Lung microvascular endothelial cell (primary cell): ENCODE measurements around the gene CD164. TPM values are rescaled to one million over a fixed set of nuclear protein-coding genes. Genes with fewer than 3 reads are reported as not detected.
"Not testable (repeated sequence)": the region's sequence is repeated elsewhere in the genome, so short reads cannot be mapped to it uniquely, and the experiment has no call there.

Experiments
- DNase-seq, 2 donors: peaks; one replicate each; pipeline versions ENCODE4 v3.0.0 to v3.0.0-alpha.2; 2010; ENCODE audit warnings: low read depth in 2 of 2
- total RNA-seq: library from RNA; depleted of rRNA; stranded (reverse); fragments of >200 nt; gene quantifications from 2 replicates; pipeline ENCODE4 v1.2.1, GENCODE V29; 2014

CD164 gene
- total RNA-seq, 1 donor from 2014 or later = 122 TPM

DNA sequence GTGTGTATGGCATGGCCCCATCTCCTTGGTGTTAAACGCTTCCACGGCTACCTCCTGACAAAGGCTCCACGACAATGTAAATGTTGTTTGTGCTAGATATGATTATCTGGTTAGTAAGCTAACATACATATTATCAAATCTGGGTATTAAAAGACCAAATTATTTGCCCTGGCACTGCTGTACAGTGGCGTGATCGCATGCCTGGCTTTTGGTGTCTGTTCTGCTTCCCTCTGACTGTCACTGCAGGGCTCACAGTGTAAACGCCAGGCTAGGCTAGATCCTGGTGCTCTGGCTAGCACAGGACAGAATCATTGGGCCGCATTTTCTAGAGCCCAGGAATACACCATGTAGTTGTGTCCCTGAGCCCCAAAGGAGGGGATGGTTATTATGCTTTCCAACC, 38.7 kb downstream of the CD164 start:
- DNase-seq = no peak

DNA sequence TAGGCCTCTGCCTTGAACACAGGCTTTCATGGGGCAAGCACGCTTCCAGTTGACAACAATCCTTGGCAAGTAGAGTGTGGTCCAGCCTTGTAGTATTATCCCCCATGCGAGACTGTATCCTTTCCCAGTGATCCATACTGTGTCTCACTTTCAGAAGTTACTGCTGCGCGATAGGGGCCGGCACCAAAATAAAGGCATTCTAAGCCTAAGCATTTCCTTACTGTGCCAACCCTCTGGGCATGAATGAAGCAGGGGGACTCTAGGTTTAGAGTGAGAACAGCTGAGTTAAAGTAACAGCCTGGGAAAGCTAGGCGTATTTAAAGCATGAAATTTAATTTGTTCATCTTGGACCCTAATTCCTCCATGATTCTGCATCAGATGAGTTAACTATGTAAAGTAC, 39.4 kb downstream of the CD164 start:
- DNase-seq = no peak

GRCh38 chr6:109342506-109342905, 39.8 kb downstream of the CD164 start:
- DNase-seq = peak in 1 of 2 donors; percentile 32

GRCh38 chr6:109340811-109341210, 41.5 kb downstream of the CD164 start:
- no peak for DNase-seq

- DNase-seq = no peak
Observed at GRCh38 chr6:109339906-109340678, 42.2 kb downstream of the CD164 start.

DNA sequence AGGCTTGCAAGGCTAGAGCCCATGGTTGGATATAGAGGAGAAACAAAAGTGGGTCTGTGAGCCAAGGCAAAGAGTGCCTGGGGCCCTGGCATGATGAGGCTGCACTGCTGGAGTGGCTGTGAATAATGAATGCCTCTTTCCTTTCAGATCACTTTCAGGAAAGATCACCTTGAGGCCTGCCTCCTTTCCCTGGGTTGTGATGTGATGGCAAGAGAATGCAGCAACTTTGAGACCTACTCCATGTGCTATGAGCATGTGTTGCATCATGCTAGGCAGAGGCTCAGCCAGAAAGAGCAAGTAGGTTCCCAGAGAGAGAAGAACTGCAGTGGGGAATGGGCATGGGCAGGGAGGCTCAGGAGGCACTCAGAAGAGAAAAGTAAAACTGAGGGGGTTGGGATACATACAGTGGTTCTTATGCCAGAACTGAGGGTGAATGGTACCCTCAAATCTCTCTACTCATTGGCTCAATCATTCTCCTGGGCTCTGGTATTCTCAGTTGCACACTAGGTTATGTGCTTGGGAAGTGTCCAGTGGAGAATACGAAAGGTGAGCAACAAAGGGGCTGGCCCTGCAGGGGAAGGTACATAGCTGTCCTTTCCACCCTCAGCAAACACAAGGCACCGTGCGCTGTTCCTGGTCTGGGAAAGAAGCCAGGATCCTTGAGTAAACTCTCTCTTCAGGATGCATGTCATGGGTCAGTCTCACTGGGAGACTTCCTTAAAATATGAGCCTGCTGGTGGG, 45.9 kb downstream of the CD164 start:
- DNase-seq = peak in 1 of 2 donors; percentile 72

DNA sequence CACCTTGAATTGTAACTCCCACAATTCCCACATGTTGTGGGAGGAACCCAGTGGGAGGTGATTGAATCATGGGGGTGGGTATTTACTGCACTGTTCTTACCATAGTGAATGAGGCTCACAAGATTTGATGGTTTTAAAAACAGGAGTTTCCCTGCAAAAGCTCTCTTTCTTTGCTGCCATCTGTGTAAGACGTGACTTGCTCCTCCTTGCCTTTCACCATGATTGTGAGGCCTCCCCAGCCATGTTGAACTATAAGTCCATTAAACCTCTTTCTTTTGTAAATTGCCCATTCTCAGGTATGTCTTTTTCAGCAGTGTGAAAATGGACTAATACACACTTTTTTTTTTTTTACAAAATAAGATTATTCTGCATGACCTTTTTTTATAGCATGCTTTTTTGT, 48.4 kb downstream of the CD164 start:
- not testable (repeated sequence) for DNase-seq

DNA sequence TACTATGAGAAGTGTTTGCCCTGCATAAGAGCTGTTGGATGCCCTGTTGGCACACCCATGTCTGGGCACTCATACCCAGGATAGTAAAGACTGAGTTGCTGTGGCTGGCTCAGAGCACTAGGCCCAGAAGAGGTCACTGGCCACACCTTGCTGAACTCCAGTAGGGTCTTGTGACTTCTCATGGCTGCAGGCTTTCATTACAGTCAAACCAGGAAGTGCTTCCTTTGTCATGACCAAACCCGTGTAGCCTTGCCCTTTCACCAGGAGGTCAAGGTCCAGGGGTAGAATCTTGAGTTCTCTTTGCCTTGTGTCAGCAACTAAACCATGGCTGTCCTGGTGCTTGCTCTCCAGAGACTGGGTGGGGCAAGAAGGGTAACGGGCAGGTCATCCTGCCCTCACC, 49.5 kb downstream of the CD164 start:
- DNase-seq = no peak

DNA sequence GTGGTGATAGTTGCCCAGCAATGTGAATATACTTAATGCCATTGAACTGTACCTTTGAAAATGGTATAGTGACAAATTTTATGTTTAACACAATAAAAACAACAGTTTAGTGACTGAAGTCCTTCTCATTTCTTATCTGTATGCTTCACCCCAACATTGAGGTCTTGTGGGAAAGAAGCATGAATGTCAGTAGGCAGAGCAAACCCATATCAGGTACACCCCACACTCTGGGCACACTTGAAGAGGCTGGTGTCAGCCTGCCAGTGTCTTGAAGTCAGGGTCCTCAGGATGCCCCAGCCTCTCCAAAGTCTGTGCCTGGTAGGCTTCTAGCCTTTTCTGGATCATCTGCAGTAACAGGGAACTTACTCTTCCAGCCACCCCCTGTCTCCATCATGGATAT, 51.2 kb downstream of the CD164 start:
- no peak for DNase-seq

DNA sequence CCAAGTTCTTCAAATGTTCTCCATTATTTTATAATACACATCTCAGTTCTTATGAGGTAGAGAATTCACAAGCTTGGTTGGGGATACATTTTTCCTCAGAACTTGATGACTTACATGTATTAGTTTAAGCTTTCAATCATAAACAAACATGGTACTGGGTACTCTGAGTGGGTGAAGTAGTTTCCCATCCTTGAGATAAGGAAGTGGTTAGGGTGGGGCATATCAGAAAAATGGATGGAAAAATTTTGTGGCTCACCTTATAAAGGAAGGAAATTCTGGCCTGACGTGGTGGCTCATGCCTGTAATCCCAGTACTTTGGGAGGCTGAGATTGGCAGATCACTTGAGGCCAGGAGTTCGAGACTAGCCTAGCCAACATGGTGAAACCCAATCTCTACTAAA, 52.0 kb downstream of the CD164 start:
- no peak for DNase-seq

- DNase-seq = no peak
Observed at GRCh38 chr6:109328629-109329028, 53.6 kb downstream of the CD164 start.

GRCh38 chr6:109327959-109328358, 54.3 kb downstream of the CD164 start:
- no peak for DNase-seq

- no peak for DNase-seq
Observed at GRCh38 chr6:109327491-109327890, 54.8 kb downstream of the CD164 start.

- no peak for DNase-seq
Observed at GRCh38 chr6:109326351-109326750, 55.9 kb downstream of the CD164 start.

GRCh38 chr6:109325400-109325801, 56.9 kb downstream of the CD164 start:
- DNase-seq = no peak

DNA sequence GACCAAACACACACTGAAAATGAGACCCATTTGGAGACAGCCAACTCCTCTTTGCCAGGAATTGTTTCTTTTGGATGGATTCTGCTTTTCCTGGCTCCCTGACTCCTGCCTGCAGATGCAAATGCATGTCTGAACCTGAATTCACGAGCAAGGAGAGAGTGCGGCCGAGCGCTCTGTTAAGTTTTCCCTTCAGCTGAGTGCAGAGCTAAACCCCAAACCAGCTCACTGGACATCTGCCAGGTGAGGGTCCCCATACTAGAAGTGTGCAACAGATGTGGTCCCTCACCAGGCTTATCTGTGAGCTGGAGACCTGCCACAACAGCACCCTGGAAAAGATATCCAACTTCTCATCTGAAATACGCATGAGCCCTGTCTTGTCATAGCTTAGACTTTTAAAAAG, 59.0 kb downstream of the CD164 start:
- peak in 1 of 2 donors; percentile 44 for DNase-seq

DNA sequence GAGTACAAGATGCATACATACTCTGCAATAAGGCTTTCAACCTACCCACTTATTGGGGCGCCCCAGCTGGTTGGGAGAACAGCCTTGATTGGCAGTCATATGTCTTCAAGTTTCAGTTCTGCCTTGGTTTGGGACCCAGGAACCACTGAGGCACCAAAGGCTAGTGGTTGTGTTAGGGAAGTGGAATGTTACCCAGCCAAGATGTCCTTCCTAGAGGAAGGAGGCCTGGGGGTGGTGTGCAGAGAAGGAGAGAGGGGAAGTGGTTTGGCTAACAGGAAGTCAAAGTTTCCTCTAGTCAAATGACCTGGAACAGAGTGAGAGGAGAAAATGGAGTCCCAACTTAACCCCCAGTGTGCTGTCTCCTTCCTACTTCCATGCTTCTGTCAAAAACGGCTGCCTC, 59.4 kb downstream of the CD164 start:
- DNase-seq = peak in 1 of 2 donors; percentile 32

DNA sequence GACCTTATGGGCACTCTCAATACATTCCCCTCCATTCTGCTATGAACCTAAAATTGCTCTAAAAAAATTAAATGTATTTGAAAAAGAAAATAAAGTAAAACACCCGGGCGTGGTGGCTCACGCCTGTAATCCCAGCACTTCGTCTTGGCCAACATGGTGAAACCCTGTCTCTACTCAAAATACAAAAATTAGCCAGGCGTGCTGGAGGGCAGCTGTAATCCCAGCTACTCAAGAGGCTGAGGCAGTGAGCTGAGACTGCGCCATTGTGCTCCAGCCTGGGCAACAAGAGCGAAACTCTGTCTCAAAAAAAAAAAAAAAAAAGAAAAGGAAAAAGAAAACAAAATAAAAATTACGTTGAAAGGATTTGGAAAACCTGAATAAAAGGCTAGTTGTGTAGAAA, 60.5 kb downstream of the CD164 start:
- no peak for DNase-seq

DNA sequence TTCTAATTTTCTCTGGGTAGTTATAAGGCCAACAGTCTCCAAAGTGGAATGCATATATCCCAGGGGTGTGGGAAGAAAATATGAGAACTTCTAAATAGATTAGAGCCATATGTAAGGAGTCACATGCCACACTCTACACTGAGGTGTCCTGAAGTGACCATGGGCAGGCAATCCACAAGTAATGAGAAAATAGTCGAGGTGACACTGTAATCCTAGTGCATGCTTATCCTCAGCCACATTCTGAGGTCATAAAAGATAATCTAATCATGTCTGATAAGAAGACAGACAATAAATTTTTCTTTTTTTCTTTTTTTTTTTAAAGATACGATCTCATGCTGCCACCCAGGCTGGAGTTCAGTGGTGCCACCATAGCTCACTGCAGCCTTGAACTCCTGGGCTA, 62.2 kb downstream of the CD164 start:
- DNase-seq = no peak

DNA sequence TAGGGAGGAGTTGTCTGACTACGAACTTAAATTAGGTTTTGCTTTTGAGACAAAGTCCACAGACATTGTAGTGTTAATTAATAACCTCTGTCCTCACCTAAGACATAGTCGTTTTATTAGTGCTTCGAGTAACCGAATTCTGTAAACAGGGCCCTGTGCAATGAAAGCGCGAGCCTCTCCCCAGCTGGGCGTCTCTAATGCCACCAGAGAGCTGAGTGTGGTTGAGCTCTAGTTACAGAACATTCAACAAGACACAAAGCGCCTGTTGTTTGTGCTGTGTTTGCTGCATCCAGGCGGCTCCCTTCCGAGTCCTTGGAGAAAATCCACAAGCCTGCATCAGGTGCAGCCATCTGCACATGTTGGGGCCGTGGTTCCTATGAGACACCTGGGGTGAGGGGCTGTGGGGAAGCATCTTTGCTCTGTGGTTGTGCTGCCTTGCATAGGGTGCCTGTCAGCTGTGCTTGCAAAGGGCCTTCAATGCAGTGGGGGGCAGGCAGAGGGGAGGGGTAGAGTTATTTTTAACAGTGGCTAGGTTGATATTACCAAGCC, 63.9 kb downstream of the CD164 start:
- DNase-seq = no peak

GRCh38 chr6:109316909-109317308, 65.4 kb downstream of the CD164 start:
- no peak for DNase-seq
